Kidney (tissue), 14 donors: ENCODE data around the gene EEA1. TPM values are rescaled to one million over a fixed set of nuclear protein-coding genes. Genes with fewer than 3 reads are reported as not detected.

ENCODE experiments used
- DNase-seq, 5 donors: peaks; one replicate each; pipeline ENCODE4 v3.0.0-alpha.2; 2013 to 2020
- FAIRE-seq: peaks from 2 replicates; lab custom pipeline; 2012; peaks lifted over from hg19 to GRCh38; lab: Jason Lieb, UNC
- H3K27ac ChIP-seq, 2 donors: one replicate each; pipeline ENCODE4 v1.7.0; 2013; ENCODE audit warnings: low read depth in 2 of 2, low read length in 2 of 2, inconsistent platforms in 1 of 2
- H3K27me3 ChIP-seq: one replicate; pipeline ENCODE4 v1.7.1; 2013; ENCODE audit warnings: low read length, inconsistent platforms; ENCODE audit not compliant: control insufficient read depth, insufficient read depth
- H3K36me3 ChIP-seq, 3 donors: one replicate each; pipeline versions ENCODE4 v1.7.0 to v1.7.1; 2013; ENCODE audit warnings: low read length in 3 of 3, control low read depth in 1 of 3, inconsistent platforms in 1 of 3; ENCODE audit not compliant: insufficient read depth in 3 of 3, control insufficient read depth in 2 of 3
- H3K4me1 ChIP-seq, 3 donors: one replicate each; pipeline versions ENCODE4 v1.7.0 to v1.7.1; 2013; ENCODE audit warnings: low read length in 3 of 3, inconsistent platforms in 1 of 3, low read depth in 1 of 3; ENCODE audit not compliant: control insufficient read depth in 2 of 3, insufficient read depth in 2 of 3
- H3K4me3 ChIP-seq, 3 donors: one replicate each; pipeline versions ENCODE4 v1.7.0 to v1.8.1; 2013; ENCODE audit warnings: low read length in 3 of 3, control low read depth in 1 of 3, inconsistent platforms in 1 of 3
- H3K9ac ChIP-seq, 3 donors: one replicate each; pipeline versions ENCODE4 v1.7.0 to v1.7.1; 2013; ENCODE audit warnings: low read length in 3 of 3, control low read depth in 1 of 3, inconsistent platforms in 1 of 3
- H3K9me3 ChIP-seq, 3 donors: one replicate each; pipeline versions ENCODE4 v1.7.0 to v1.7.1; 2013; ENCODE audit warnings: low read length in 3 of 3, control low read depth in 1 of 3, inconsistent platforms in 1 of 3; ENCODE audit not compliant: control insufficient read depth in 2 of 3, insufficient read depth in 1 of 3
- intact Hi-C: fragments of 100-400 bp; cut with DNase I; formaldehyde crosslinking; loops from one replicate; pipeline ENCODE4 v1.11.1; 2022
- polyA plus RNA-seq: library from polyadenylated mRNA; stranded (reverse); fragments of 350-450 nt; fragmentation: Illumina TruSeq; extraction: RNeasy Lipid Tissue Mini Kit (QIAGEN cat#74804); gene quantifications from one replicate; pipeline ENCODE4 v1.2.3, GENCODE V29; 2014; ENCODE audit warnings: low read depth, low replicate concordance; ENCODE audit not compliant: insufficient read depth
- total RNA-seq: library from RNA; stranded (reverse); fragmentation: NEBNext Ultra II Directional; extraction: Animal tissue kit (Norgen Biotek cat#: 25700); gene quantifications from one replicate; pipeline ENCODE4 v1.2.1, GENCODE V29; 2021
- TF ChIP-seq, protein P1 (sequence below): IDR thresholded peaks from 3 replicates; pipeline ENCODE4 v1.5.1; 2012; ENCODE audit warnings: mild to moderate bottlenecking, moderate library complexity, borderline replicate concordance; ENCODE audit not compliant: insufficient read depth; ENCODE audit errors: extremely low read depth
- donor health status: control.
- donor health status: control.
- donor health status: control.
- donor health status: control.
- donor health status: control.
- donor health status: DM: yes; HTN: yes; CAD: no.
- donor health status: Normal renal cell carcinoma (clear cell type).

EEA1 gene
- total and polyA plus RNA-seq, 2 donors from 2014 or later = 2.5 to 30.2 TPM

DNA sequence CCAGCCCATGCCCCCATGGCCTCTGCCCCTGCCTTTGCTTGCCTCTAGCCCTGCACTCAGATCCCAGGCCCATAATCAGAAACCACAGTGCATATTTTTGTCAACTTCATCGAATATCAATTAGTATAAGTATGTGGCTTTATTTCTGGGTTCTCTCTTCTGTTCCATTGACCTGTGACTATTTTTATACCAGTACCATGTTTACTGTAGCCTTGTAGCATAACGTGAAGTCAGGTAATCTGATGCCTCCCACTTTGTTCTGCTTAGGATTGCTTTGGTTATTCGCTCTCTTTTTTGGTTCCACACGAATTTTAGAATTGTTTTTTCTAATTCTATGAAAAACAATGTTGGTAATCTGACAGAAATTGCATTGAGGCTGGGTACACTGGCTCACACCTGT is 14.9 kb downstream of the EEA1 start:
- no peak for FAIRE-seq

DNA sequence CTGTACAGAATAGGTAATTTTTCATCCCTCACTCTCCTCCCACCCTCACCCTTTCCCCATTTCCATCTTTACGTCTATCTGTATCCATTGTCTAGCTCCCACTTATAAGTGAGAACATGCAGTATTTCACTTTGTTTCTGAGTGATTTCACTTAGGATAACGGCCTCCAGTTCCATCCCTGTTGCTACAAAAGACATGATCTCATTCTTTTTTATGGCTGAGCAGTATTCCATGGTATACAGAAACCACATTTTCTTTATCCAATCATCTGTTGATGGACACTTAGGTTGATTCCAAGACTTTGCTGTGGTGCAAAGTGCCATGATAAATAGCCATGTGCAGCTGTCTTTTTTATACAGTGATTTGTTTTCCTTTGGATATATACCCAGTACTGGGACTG is 16.4 kb downstream of the EEA1 start:
- FAIRE-seq (no peak), DNase-seq (no peak)
- Histone ChIP-seq H3K4me1 (peaks cover 0 to 6% (median 0%) of the 10 kb centered on the region in 3 donors), H3K27ac (no peak overlapping the region), H3K9ac (no peak overlapping the region), H3K36me3 (no peaks in the 10 kb centered on the region), H3K4me3 (no peak overlapping the region), H3K9me3 (no peaks in the 10 kb centered on the region), H3K27me3 (no peaks in the 10 kb centered on the region)
- intact Hi-C loops = loop anchor here (10.0 kb wide), 1 partner anchor 48 kb away; no protein-coding TSS in a partner anchor
- TF ChIP-seq, protein P1, sequence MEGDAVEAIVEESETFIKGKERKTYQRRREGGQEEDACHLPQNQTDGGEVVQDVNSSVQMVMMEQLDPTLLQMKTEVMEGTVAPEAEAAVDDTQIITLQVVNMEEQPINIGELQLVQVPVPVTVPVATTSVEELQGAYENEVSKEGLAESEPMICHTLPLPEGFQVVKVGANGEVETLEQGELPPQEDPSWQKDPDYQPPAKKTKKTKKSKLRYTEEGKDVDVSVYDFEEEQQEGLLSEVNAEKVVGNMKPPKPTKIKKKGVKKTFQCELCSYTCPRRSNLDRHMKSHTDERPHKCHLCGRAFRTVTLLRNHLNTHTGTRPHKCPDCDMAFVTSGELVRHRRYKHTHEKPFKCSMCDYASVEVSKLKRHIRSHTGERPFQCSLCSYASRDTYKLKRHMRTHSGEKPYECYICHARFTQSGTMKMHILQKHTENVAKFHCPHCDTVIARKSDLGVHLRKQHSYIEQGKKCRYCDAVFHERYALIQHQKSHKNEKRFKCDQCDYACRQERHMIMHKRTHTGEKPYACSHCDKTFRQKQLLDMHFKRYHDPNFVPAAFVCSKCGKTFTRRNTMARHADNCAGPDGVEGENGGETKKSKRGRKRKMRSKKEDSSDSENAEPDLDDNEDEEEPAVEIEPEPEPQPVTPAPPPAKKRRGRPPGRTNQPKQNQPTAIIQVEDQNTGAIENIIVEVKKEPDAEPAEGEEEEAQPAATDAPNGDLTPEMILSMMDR = no peak

More for the DNA sequence above, 14.9 kb downstream of the EEA1 start:
- Histone ChIP-seq H3K9ac (no peak overlapping the region), H3K27me3 (no peaks in the 10 kb centered on the region), H3K9me3 (no peaks in the 10 kb centered on the region), H3K4me1 (peaks cover 0 to 6% (median 0%) of the 10 kb centered on the region in 3 donors), H3K27ac (no peak overlapping the region), H3K36me3 (no peaks in the 10 kb centered on the region), H3K4me3 (no peak overlapping the region)
- TF ChIP-seq, protein P1 = no peak
- intact Hi-C loops = loop anchor here (10.0 kb wide), 1 partner anchor 49 kb away; no protein-coding TSS in a partner anchor
- no peak for DNase-seq

DNA sequence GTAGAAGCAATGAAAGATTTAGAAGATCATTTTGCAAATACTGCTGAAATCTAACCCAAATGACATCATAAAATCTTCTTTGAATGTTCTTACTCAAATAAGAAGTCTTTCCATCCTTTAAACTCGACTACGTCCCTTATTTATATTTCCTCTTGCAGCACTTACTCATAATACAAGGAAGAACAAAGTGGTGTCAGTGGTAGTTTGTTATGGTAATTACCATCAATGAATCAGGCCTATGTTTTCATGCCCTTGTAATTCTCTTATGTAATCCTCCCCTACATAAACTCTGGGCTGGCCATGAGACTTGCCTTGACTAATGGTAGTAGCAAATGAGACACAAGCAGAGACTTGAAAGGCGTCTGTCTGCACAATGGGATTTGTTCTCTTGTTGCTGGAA is 17.0 kb downstream of the EEA1 start:
- DNase-seq = no peak
- no peak for FAIRE-seq
- intact Hi-C loops = loop anchor here (10.0 kb wide), 1 partner anchor 47 kb away; no protein-coding TSS in a partner anchor
- Histone ChIP-seq H3K27ac (no peak overlapping the region), H3K9ac (no peak overlapping the region), H3K27me3 (no peaks in the 10 kb centered on the region), H3K4me1 (peaks cover 0 to 6% (median 0%) of the 10 kb centered on the region in 3 donors), H3K36me3 (no peaks in the 10 kb centered on the region), H3K4me3 (no peak overlapping the region), H3K9me3 (no peaks in the 10 kb centered on the region)
- TF ChIP-seq, protein P1 = no peak

DNA sequence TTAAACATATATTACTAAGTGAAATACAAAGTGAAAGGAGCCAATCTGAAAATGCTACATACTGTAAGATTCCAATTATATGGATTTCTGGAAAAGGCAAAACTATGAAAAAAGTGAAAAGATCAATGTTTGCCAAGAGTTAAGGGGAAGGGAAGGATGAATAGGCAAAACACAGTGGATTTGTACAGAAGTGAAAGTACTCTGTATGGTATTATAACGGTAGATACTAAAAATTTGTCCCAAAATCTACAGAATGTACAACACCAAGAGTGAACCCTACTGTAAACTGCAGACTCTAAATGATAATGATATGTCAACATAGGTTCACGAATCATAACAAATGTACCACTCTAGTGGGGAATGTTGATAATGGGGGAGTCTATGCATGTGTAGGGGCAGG is 17.8 kb downstream of the EEA1 start:
- Histone ChIP-seq H3K9me3 (no peaks in the 10 kb centered on the region), H3K27me3 (no peaks in the 10 kb centered on the region), H3K27ac (no peak overlapping the region), H3K9ac (no peak overlapping the region), H3K4me3 (no peak overlapping the region), H3K4me1 (peaks cover 0 to 6% (median 0%) of the 10 kb centered on the region in 3 donors), H3K36me3 (no peaks in the 10 kb centered on the region)
- DNase-seq (no peak), FAIRE-seq (no peak)
- TF ChIP-seq, protein P1 = no peak
- intact Hi-C loops = loop anchor here (10.0 kb wide), 1 partner anchor 47 kb away; no protein-coding TSS in a partner anchor
